A549 (cell line): ENCODE results near the gene PTPRN2.

Experiments used
- CEBPB ChIP-seq, 2 experiments: fragments of >200 bp in 1 of 2; sonication (Bioruptor Twin) in 1 of 2; formaldehyde crosslinking in 1 of 2; IDR thresholded peaks; 2 replicates each; pipeline ENCODE4 v1.6.1; 2012 to 2016
- CTCF ChIP-seq: fragments of >200 bp; sonication (Bioruptor Twin); formaldehyde crosslinking; IDR thresholded peaks from 3 replicates; pipeline ENCODE4 v1.5.1; 2016
- ESRRA ChIP-seq: fragments of 150-350 bp; IDR thresholded peaks from 2 replicates; pipeline ENCODE4 v1.6.1; 2014; ENCODE audit warnings: mild to moderate bottlenecking, low read length, borderline replicate concordance
- JUN ChIP-seq, 2 experiments: fragments of >200 bp; sonication (Bioruptor Twin); formaldehyde crosslinking; IDR thresholded peaks; 2 replicates in 1 of 2; 3 replicates in 1 of 2; pipeline ENCODE4 v1.6.1; 2016 to 2017
- PHF8 ChIP-seq: fragments of 200-600 bp; sonication (generic); IDR thresholded peaks from 2 replicates; pipeline ENCODE4 v1.6.1; 2016; ENCODE audit warnings: low read depth, mild to moderate bottlenecking, antibody characterized with exemption, moderate library complexity, borderline replicate concordance
- POLR2A ChIP-seq: IDR thresholded peaks from 2 replicates; pipeline ENCODE4 v1.6.1; 2012; ENCODE audit warnings: mild to moderate bottlenecking, low read length

GRCh38 chr7:158137516-158138328 lies 449.9 kb downstream of the PTPRN2 start:
- no peak for TF ChIP-seq CTCF
- TF ChIP-seq POLR2A = no peak
- TF ChIP-seq ESRRA = no peak
- no peak for TF ChIP-seq JUN (IDR thresholded peaks at IDR 0.05)
- TF ChIP-seq CEBPB (IDR thresholded peaks at IDR 0.05) = no peak
- TF ChIP-seq PHF8 = no peak
